Measurements from ENCODE around the gene RPL7A.

RPL7A gene

DNA sequence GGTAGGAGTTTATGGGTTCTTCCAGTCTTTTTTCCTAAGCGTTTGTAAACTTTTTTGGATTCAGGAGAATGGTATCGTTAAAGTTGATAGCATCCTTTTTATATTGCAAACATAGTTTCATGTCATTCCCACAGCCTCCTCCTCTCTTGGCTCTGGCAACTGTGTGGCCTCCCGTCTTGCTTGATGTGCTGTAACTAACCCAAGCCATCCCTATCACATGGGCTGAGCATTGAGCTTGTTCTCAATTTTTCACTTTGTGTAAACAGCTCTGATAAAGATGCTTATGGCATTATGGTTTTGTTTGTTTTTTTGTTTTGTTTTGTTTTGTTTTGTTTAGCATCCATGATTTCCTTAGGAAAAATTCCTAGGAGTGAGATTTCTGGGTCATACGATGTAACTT, 32.7 kb downstream of the RPL7A start:
- no peak for DNase-seq (ENCODE audit: low read depth)
- TF ChIP-seq, protein P1, sequence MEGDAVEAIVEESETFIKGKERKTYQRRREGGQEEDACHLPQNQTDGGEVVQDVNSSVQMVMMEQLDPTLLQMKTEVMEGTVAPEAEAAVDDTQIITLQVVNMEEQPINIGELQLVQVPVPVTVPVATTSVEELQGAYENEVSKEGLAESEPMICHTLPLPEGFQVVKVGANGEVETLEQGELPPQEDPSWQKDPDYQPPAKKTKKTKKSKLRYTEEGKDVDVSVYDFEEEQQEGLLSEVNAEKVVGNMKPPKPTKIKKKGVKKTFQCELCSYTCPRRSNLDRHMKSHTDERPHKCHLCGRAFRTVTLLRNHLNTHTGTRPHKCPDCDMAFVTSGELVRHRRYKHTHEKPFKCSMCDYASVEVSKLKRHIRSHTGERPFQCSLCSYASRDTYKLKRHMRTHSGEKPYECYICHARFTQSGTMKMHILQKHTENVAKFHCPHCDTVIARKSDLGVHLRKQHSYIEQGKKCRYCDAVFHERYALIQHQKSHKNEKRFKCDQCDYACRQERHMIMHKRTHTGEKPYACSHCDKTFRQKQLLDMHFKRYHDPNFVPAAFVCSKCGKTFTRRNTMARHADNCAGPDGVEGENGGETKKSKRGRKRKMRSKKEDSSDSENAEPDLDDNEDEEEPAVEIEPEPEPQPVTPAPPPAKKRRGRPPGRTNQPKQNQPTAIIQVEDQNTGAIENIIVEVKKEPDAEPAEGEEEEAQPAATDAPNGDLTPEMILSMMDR (conservative IDR thresholded peaks at IDR 0.05; ENCODE audit: low read length), result no peak

DNA sequence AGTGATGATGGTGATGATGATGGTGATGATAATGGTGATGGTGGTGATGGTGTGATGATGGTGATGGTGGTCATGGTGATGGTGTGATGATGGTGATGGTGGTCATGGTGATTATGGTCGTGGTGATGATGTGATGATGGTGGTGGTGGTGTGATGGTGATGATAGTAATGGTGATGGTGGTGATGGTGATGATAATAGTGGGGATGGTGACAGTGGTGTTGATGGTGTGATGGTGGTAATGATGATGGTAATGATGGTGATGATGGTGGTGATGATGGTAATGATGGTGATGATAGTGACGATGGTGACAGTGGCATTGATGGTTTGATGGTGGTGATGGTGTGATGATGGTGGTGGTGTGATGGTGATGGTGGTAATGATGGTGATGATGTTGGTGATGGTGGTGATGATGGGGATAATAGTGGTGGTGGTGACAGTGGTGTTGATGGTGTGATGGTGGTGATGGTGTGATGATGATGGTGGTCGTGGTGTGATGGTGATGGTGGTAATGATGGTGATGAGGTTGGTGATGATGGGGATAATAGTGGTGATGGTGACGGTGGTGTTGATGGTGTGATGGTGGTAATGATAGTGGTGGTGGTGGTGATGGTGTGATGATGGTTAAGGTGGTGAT, 34.6 kb downstream of the RPL7A start:
- no peak for DNase-seq (ENCODE audit: low read depth)
- no peak overlapping the region for H3K4me3 ChIP-seq (ENCODE audit: low read length)
- TF ChIP-seq, protein P1 (conservative IDR thresholded peaks at IDR 0.05; ENCODE audit: low read length), result no peak

More for the DNA sequence above, 32.7 kb downstream of the RPL7A start:
- H3K4me3 ChIP-seq (ENCODE audit: low read length), result no peak overlapping the region

DNA sequence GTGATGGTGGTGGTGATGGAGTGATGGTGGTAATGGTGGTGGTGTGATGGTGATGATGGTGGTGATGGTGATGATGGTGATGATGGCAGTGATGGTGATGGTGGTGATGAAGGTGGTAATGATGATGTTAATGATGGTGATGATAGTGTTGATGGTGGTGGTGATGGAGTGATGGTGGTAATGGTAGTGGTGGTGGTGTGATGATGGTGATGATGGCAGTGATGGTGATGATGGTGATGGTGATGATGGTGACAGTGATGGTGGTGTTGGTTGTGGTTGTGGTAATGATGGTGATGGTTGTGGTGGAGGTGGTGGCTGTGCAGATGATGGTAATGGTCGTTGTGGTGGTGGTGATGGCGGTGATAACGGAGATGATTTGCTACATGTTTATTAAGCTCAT, 35.4 kb downstream of the RPL7A start:
- no peak overlapping the region for H3K4me3 ChIP-seq (ENCODE audit: low read length)
- no peak for DNase-seq (ENCODE audit: low read depth)
- TF ChIP-seq, protein P1 (conservative IDR thresholded peaks at IDR 0.05; ENCODE audit: low read length), result no peak

DNA sequence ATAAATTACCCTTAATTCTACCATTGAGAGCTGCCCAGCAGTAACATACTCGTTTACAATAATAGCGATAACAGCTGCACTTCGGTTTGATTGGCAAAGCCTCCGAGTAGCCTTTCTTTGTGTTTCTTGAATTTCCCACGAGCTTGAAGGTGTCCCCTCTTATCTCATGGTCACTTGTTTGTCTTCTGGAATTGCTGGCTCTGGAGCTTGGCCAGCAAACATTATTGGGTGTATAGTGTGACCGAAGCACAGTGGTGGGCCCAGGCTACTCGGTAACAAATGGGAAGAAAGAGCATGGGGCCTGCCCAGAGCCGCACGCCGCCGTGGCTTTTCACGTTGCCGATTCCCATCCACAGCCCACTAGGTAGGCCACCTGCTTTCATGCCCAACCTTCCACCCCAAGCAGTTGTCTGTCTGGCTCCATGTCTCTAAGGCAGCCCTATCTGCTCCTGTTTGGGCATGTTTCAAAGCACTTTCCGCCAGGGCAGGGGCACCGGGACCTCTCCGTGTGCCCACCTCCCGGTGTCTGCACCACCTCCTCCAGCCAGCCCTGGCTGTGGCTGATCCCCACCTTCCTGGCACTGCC, 36.8 kb downstream of the RPL7A start:
- no peak overlapping the region for H3K4me3 ChIP-seq (ENCODE audit: low read length)
- DNase-seq (ENCODE audit: low read depth), result no peak
- TF ChIP-seq, protein P1 (conservative IDR thresholded peaks at IDR 0.05; ENCODE audit: low read length), result no peak

DNA sequence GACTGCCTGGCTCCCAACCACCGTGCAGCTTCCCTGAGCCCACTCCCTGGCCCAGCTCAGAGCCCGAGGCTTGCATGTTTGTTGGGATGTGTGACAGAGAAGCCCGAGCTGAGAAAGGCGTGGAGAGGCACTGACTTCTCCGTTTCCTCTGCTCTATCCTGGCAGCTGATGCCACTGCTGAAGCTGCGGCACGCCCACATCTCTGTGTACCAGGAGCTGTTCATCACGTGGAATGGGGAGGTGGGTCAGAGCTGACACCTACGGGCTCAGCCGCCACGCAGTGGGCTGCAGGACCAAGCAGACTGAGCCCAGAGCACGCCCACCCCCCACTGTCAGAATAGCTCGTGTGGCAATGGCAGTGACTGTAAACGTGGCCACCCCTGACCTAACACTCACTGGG, 37.4 kb downstream of the RPL7A start:
- TF ChIP-seq, protein P1 (conservative IDR thresholded peaks at IDR 0.05; ENCODE audit: low read length), result no peak
- no peak overlapping the region for H3K4me3 ChIP-seq (ENCODE audit: low read length)
- no peak for DNase-seq (ENCODE audit: low read depth)

DNA sequence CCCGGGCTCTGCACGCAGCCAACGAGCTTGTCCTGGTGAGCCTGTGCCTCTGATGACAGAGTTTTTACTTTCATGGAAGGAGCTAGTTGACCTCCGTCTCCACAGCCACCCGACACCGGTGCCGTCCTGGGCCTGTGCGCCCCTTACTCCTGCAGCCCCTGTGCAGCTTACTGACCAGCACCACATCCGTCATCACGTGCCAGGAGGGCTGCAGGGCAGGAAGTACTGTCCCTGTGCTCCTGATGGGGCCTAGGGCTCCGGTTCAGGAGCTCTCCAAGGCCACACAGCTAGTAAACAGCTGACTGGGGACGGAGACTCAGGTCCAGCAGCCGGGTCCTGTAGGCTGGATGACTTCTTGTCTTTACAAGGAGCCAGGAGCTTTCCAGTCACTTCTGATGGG, 38.3 kb downstream of the RPL7A start:
- H3K4me3 ChIP-seq (ENCODE audit: low read length), result no peak overlapping the region
- no peak for DNase-seq (ENCODE audit: low read depth)
- TF ChIP-seq, protein P1 (conservative IDR thresholded peaks at IDR 0.05; ENCODE audit: low read length), result no peak

DNA sequence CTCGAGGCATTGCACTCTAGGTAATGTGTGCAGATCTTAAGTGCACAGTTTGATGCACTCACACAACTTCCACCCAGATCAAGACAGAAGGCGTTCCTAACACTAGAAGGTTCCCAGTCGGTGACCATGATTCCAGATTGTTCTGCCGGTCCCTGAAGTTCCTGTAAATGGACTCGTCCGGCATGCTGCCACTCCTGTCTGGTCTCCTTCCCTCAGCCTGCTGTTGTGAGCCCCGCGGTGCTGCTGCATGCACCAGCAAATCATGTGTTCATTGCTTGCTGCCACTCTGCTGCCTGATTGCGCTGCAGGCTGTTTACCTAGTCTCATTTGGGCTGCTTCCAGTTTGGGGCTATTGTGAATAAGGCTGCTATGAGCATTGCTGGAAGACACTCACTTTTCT, 39.7 kb downstream of the RPL7A start:
- no peak overlapping the region for H3K4me3 ChIP-seq (ENCODE audit: low read length)
- no peak for DNase-seq (ENCODE audit: low read depth)
- TF ChIP-seq, protein P1 (conservative IDR thresholded peaks at IDR 0.05; ENCODE audit: low read length), result no peak
